ENCODE measurements around the gene CIB4. TPM values are rescaled to one million over a fixed set of nuclear protein-coding genes. Genes with fewer than 3 reads are reported as not detected.

The CIB4 gene
- total RNA-seq, 2 experiments from 2014 or later: not detected

- Mint-ChIP-seq H3K9me3 (ENCODE audit: low read depth) (no peaks in the 10 kb centered on the region), H3K36me3 (no peaks in the 10 kb centered on the region), H3K27me3 (peaks cover 33% of the 10 kb centered on the region), H3K4me1 (peaks cover 4% of the 10 kb centered on the region), H3K27ac (no peak overlapping the region), H3K4me3 (no peak overlapping the region)
- no peak for DNase-seq
- ATAC-seq: no peak
- CTCF ChIA-PET: no interaction called here
Observed at GRCh38 chr2:26619096-26619495, 22.1 kb downstream of the CIB4 start.

GRCh38 chr2:26618611-26619010, 22.6 kb downstream of the CIB4 start:
- no peak overlapping the region for H3K27ac Mint-ChIP-seq
- H3K4me3 Mint-ChIP-seq: no peak overlapping the region
- no peaks in the 10 kb centered on the region for H3K9me3 Mint-ChIP-seq (ENCODE audit: low read depth)
- no peak for DNase-seq
- H3K27me3 Mint-ChIP-seq: peaks cover 33% of the 10 kb centered on the region
- CTCF ChIA-PET: no interaction called here
- no peak for ATAC-seq
- peaks cover 4% of the 10 kb centered on the region for H3K4me1 Mint-ChIP-seq
- no peaks in the 10 kb centered on the region for H3K36me3 Mint-ChIP-seq

- Mint-ChIP-seq H3K27me3 (peaks cover 36% of the 10 kb centered on the region), H3K36me3 (no peaks in the 10 kb centered on the region), H3K27ac (no peak overlapping the region), H3K4me3 (no peak overlapping the region), H3K4me1 (peaks cover 4% of the 10 kb centered on the region), H3K9me3 (ENCODE audit: low read depth) (no peaks in the 10 kb centered on the region)
- no peak for DNase-seq
- CTCF ChIA-PET: interaction anchor here (0.8 kb wide), 1 partner anchor 127 kb away, joined by 3 read pairs; no protein-coding TSS in a partner anchor
- no peak for ATAC-seq
Observed at GRCh38 chr2:26617588-26618083, 23.5 kb downstream of the CIB4 start.

GRCh38 chr2:26616706-26617587, 24.2 kb downstream of the CIB4 start:
- Mint-ChIP-seq H3K27ac (no peak overlapping the region), H3K9me3 (ENCODE audit: low read depth) (no peaks in the 10 kb centered on the region), H3K27me3 (peaks cover 38% of the 10 kb centered on the region), H3K4me3 (no peak overlapping the region), H3K4me1 (peaks cover 4% of the 10 kb centered on the region), H3K36me3 (no peaks in the 10 kb centered on the region)
- CTCF ChIA-PET: interaction anchor here (0.8 to 1.8 kb wide), 2 partner anchors 127 to 129 kb away, joined by 3 to 7 read pairs; no protein-coding TSS in a partner anchor
- DNase-seq (no peak), ATAC-seq (no peak)

GRCh38 chr2:26615860-26616705, 25.1 kb downstream of the CIB4 start:
- CTCF ChIA-PET: interaction anchor here (0.9 to 1.9 kb wide), 3 partner anchors 9 to 130 kb away, joined by 4 to 7 read pairs (median 5); no protein-coding TSS in a partner anchor
- no peak overlapping the region for H3K4me3 Mint-ChIP-seq

GRCh38 chr2:26615336-26615859, 25.8 kb downstream of the CIB4 start:
- Mint-ChIP-seq H3K4me3 (no peak overlapping the region), H3K27ac (no peak overlapping the region), H3K27me3 (peaks cover 38% of the 10 kb centered on the region), H3K36me3 (no peaks in the 10 kb centered on the region), H3K9me3 (ENCODE audit: low read depth) (no peaks in the 10 kb centered on the region), H3K4me1 (peaks cover 4% of the 10 kb centered on the region)
- DNase-seq (no peak), ATAC-seq (no peak)
- CTCF ChIA-PET: interaction anchor here (0.9 to 1.9 kb wide), 3 partner anchors 8 to 130 kb away, joined by 4 to 7 read pairs (median 5); no protein-coding TSS in a partner anchor

More at GRCh38 chr2:26615860-26616705, 25.1 kb downstream of the CIB4 start:
- no peak overlapping the region for H3K27ac Mint-ChIP-seq
- H3K36me3 Mint-ChIP-seq: no peaks in the 10 kb centered on the region
- DNase-seq: no peak
- peaks cover 4% of the 10 kb centered on the region for H3K4me1 Mint-ChIP-seq
- no peaks in the 10 kb centered on the region for H3K9me3 Mint-ChIP-seq (ENCODE audit: low read depth)
- ATAC-seq: no peak
- H3K27me3 Mint-ChIP-seq: peaks cover 38% of the 10 kb centered on the region

GRCh38 chr2:26614216-26615138, 26.7 kb downstream of the CIB4 start:
- Mint-ChIP-seq H3K27ac (no peak overlapping the region), H3K4me3 (no peak overlapping the region), H3K36me3 (no peaks in the 10 kb centered on the region), H3K4me1 (peaks cover 4% of the 10 kb centered on the region), H3K27me3 (peaks cover 36% of the 10 kb centered on the region), H3K9me3 (ENCODE audit: low read depth) (no peaks in the 10 kb centered on the region)
- no peak for ATAC-seq
- CTCF ChIA-PET: interaction anchor here (1.2 to 1.9 kb wide), 3 partner anchors 9 to 131 kb away, joined by 3 to 5 read pairs (median 3); no protein-coding TSS in a partner anchor
- DNase-seq: no peak

- no peaks in the 10 kb centered on the region for H3K9me3 Mint-ChIP-seq (ENCODE audit: low read depth)
- no peaks in the 10 kb centered on the region for H3K36me3 Mint-ChIP-seq
- H3K27ac Mint-ChIP-seq: no peak overlapping the region
- CTCF ChIA-PET: interaction anchor here (1.2 to 1.3 kb wide), 2 partner anchors 36 to 132 kb away, joined by 3 read pairs; no protein-coding TSS in a partner anchor
- DNase-seq: no peak
- no peak for ATAC-seq
- peaks cover 35% of the 10 kb centered on the region for H3K27me3 Mint-ChIP-seq
- H3K4me1 Mint-ChIP-seq: no peaks in the 10 kb centered on the region
- H3K4me3 Mint-ChIP-seq: no peak overlapping the region
Observed at GRCh38 chr2:26613241-26614215, 27.6 kb downstream of the CIB4 start.

- no peaks in the 10 kb centered on the region for H3K9me3 Mint-ChIP-seq (ENCODE audit: low read depth)
- ATAC-seq (no peak), DNase-seq (no peak)
- no peaks in the 10 kb centered on the region for H3K36me3 Mint-ChIP-seq
- H3K4me1 Mint-ChIP-seq: no peaks in the 10 kb centered on the region
- H3K27me3 Mint-ChIP-seq: peaks cover 36% of the 10 kb centered on the region
- no peak overlapping the region for H3K27ac Mint-ChIP-seq
- H3K4me3 Mint-ChIP-seq: no peak overlapping the region
- CTCF ChIA-PET: interaction anchor here (0.7 to 1.4 kb wide), 2 partner anchors 10 kb away, joined by 3 read pairs; no protein-coding TSS in a partner anchor
Observed at GRCh38 chr2:26612522-26613240, 28.5 kb downstream of the CIB4 start.

GRCh38 chr2:26612034-26612433, 29.1 kb downstream of the CIB4 start:
- peaks cover 37% of the 10 kb centered on the region for H3K27me3 Mint-ChIP-seq
- no peaks in the 10 kb centered on the region for H3K9me3 Mint-ChIP-seq (ENCODE audit: low read depth)
- H3K36me3 Mint-ChIP-seq: no peaks in the 10 kb centered on the region
- no peak overlapping the region for H3K4me3 Mint-ChIP-seq
- DNase-seq (no peak), ATAC-seq (no peak)
- CTCF ChIA-PET: interaction anchor here (0.7 to 1.4 kb wide), 2 partner anchors 9 to 11 kb away, joined by 3 read pairs; no protein-coding TSS in a partner anchor
- no peaks in the 10 kb centered on the region for H3K4me1 Mint-ChIP-seq
- H3K27ac Mint-ChIP-seq: no peak overlapping the region
